Uterus (tissue), 2 donors: ENCODE results near the gene GPRASP3.

Experiments
- CTCF ChIP-seq, 4 experiments: fragments of 200-600 bp in 2 of 4; fragments of 450-650 bp in 2 of 4; sonication (generic) in 2 of 4; IDR thresholded peaks; one replicate each; pipeline ENCODE4 v1.5.1; 2016 to 2019; ENCODE audit warnings: antibody characterized with exemption in 4 of 4, mild to moderate bottlenecking in 2 of 4, moderate library complexity in 1 of 4
- POLR2A ChIP-seq, 2 donors: fragments of 450-650 bp; IDR thresholded peaks; one replicate each; pipeline ENCODE4 v1.6.1; 2016; ENCODE audit warnings: antibody characterized with exemption in 2 of 2, mild to moderate bottlenecking in 1 of 2, moderate library complexity in 1 of 2

GRCh38 chrX:102765809-102766208 lies 45.3 kb downstream of the GPRASP3 start:
- TF ChIP-seq POLR2A (IDR thresholded peaks at IDR 0.05) (no peak), CTCF (IDR thresholded peaks at IDR 0.05) (no peak)
